Calu3 (cell line): Measurements from ENCODE around the gene NSMCE4A. TPM values are rescaled to one million over a fixed set of nuclear protein-coding genes. Genes with fewer than 3 reads are reported as not detected.
"Not testable (repeated sequence)": the region's sequence is repeated elsewhere in the genome, so short reads cannot be mapped to it uniquely, and the experiment has no call there.

ENCODE experiments used
- BruUV-seq: library from RNA; stranded (reverse); fragments of 400-500 nt; replicated peaks from 2 replicates; lab custom pipeline; 2021; lab: Mats Ljungman, UMichigan
- CTCF ChIA-PET: fragments of 300-600 bp; sonication (Branson Sonifier 250); formaldehyde crosslinking; loops from one replicate; lab custom pipeline; 2022; ENCODE audit warnings: antibody characterized with exemption; lab: Charles Lee
- DNase-seq: peaks from one replicate; pipeline ENCODE4 v3.0.0; 2022
- H3K27ac Mint-ChIP-seq: one replicate; pipeline ENCODE4 v1.8.0; 2022; ENCODE audit warnings: mixed read lengths; ENCODE audit not compliant: unreplicated experiment
- H3K27me3 Mint-ChIP-seq: one replicate; pipeline ENCODE4 v1.8.0; 2022; ENCODE audit warnings: mixed read lengths; ENCODE audit not compliant: unreplicated experiment
- H3K36me3 Mint-ChIP-seq: one replicate; pipeline ENCODE4 v1.8.0; 2022; ENCODE audit warnings: mild to moderate bottlenecking, moderate library complexity, mixed read lengths; ENCODE audit not compliant: insufficient read depth, unreplicated experiment
- H3K4me1 Mint-ChIP-seq: one replicate; pipeline ENCODE4 v1.8.0; 2022; ENCODE audit warnings: mild to moderate bottlenecking, low read depth, mixed read lengths; ENCODE audit not compliant: unreplicated experiment
- H3K4me3 Mint-ChIP-seq: one replicate; pipeline ENCODE4 v1.8.0; 2022; ENCODE audit warnings: mild to moderate bottlenecking, low read depth, moderate library complexity, mixed read lengths; ENCODE audit not compliant: unreplicated experiment
- H3K9me3 Mint-ChIP-seq: one replicate; pipeline ENCODE4 v1.8.0; 2022; ENCODE audit warnings: low read depth, mixed read lengths; ENCODE audit not compliant: unreplicated experiment
- intact Hi-C: fragments of 100-400 bp; cut with micrococcal nuclease; formaldehyde crosslinking; loops from one replicate; pipeline ENCODE4 v1.10.0; 2022; ENCODE audit not compliant: unreplicated experiment
- total RNA-seq: library from RNA; stranded (reverse); gene quantifications from 2 replicates; pipeline ENCODE4 v1.2.3, GENCODE V29; 2022
- TF ChIP-seq, protein P1 (sequence below): fragments of 200-600 bp; IDR thresholded peaks from one replicate; pipeline ENCODE4 v1.8.0; 2022; ENCODE audit warnings: antibody characterized with exemption; ENCODE audit not compliant: unreplicated experiment

The NSMCE4A gene
- total RNA-seq, 1 experiment from 2014 or later, result 28.8 TPM

DNA sequence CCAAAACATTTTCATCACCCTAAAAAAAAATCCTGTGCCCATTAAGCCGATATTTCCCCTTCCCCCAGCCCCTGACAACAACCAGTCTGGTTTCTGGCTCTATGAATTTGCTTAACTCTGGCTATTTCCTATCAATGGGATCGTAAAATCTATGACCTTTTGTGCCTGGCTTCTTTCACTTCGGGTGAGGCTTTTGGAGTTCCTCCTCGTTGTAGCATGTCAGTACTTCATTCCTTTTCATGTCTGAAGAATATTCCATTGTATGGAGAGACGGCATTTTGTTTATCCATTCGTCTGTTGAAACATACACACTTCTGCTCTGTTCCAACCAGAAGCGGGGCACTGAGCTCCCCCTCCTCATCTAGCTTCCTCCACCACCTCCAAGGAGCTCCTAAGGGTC, 43.5 kb upstream of the NSMCE4A start:
- CTCF ChIA-PET, result no interaction called here
- Mint-ChIP-seq H3K27me3 (no peaks in the 10 kb centered on the region), H3K9me3 (no peaks in the 10 kb centered on the region), H3K27ac (peak overlapping the region; percentile 64), H3K36me3 (no peaks in the 10 kb centered on the region), H3K4me1 (no peaks in the 10 kb centered on the region), H3K4me3 (peak overlapping the region; percentile 72)
- intact Hi-C loops, result no loop called here
- no peak for DNase-seq
- TF ChIP-seq, protein P1, sequence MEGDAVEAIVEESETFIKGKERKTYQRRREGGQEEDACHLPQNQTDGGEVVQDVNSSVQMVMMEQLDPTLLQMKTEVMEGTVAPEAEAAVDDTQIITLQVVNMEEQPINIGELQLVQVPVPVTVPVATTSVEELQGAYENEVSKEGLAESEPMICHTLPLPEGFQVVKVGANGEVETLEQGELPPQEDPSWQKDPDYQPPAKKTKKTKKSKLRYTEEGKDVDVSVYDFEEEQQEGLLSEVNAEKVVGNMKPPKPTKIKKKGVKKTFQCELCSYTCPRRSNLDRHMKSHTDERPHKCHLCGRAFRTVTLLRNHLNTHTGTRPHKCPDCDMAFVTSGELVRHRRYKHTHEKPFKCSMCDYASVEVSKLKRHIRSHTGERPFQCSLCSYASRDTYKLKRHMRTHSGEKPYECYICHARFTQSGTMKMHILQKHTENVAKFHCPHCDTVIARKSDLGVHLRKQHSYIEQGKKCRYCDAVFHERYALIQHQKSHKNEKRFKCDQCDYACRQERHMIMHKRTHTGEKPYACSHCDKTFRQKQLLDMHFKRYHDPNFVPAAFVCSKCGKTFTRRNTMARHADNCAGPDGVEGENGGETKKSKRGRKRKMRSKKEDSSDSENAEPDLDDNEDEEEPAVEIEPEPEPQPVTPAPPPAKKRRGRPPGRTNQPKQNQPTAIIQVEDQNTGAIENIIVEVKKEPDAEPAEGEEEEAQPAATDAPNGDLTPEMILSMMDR, result no peak
- no TSS peak for BruUV-seq

DNA sequence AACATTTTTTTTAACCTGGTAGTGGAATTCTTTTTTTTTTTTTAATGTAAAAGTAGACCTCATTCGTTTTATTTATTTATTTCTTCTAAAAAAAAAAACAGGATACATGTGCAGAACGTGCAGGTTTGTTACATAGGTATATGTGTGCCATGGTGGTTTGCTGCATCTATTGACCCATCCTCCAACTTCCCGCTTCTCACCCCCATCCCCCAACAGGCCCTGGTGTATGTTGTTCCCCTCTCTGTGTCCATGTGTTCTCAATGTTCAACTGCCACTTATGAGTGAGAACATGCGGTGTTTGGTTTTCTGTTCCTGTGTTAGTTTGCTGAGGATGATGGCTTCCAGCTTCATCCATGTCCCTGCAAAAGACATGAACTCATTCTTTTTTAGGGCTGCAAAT, 42.9 kb upstream of the NSMCE4A start:
- CTCF ChIA-PET, intact Hi-C loops, H3K27ac Mint-ChIP-seq, H3K27me3 Mint-ChIP-seq, DNase-seq, H3K9me3 Mint-ChIP-seq, H3K4me3 Mint-ChIP-seq, H3K4me1 Mint-ChIP-seq, H3K36me3 Mint-ChIP-seq, BruUV-seq: not testable (repeated sequence)

DNA sequence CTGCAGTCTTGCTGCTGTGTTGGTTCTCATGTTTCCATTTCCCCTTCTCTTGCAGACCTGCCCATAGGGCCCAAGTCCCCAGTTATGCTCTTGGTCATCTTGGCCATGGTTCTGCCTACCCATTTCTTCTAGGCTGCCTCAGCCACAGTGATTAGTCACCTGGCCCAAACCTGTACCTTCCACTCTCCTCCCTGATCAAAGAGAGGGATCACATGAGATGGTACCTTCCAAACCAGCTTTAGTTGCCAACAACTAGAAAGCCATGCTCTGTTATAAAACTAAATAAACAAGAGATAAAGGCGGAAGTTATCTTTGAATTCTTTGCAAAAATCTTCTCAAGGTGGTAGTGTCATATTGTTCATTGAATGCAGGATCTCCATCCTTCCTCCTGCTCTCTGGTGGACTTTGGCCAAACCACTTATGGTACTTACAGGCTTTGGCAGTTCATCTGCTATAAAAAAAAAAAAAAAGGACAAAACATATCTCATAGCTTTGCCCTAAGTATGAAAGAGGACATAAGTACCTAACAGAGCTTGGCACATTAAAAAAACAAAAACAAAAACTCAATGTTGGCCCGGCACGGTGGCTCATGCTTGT, 39.7 kb upstream of the NSMCE4A start:
- H3K9me3 Mint-ChIP-seq, result no peaks in the 10 kb centered on the region
- DNase-seq, result no peak
- TF ChIP-seq, protein P1, result no peak
- H3K36me3 Mint-ChIP-seq, result no peaks in the 10 kb centered on the region
- CTCF ChIA-PET, result no interaction called here
- intact Hi-C loops, result no loop called here
- H3K27ac Mint-ChIP-seq, result no peak overlapping the region
- no TSS peak for BruUV-seq
- H3K4me3 Mint-ChIP-seq, result no peak overlapping the region
- H3K27me3 Mint-ChIP-seq, result no peaks in the 10 kb centered on the region
- H3K4me1 Mint-ChIP-seq, result no peaks in the 10 kb centered on the region

DNA sequence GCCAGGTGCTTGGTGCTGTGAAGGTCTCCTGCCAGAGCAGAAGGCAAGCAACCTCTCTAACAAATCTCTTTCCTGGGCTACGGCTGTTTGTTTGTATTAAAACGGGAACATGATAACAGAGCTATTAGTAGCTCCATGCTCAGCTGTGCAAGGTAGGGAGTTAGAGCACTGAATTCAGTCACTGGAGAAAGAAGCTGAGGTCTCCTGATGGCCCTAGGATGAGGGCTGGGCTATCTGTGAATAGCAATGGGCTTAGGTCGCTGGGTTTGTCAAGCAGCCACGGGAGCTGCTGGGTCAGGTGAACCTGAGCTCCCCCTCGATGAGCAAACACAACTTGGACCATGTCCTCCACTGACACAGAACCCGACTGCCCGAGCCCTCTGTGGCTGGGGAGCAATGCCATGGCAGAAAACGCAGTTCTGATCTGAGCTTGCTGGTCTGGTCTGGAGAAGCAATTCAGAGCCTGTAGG, 38.3 kb upstream of the NSMCE4A start:
- BruUV-seq, result no TSS peak
- TF ChIP-seq, protein P1, result no peak
- Mint-ChIP-seq H3K4me3 (no peak overlapping the region), H3K36me3 (no peaks in the 10 kb centered on the region), H3K4me1 (no peaks in the 10 kb centered on the region), H3K27me3 (no peaks in the 10 kb centered on the region), H3K27ac (no peak overlapping the region), H3K9me3 (no peaks in the 10 kb centered on the region)
- no peak for DNase-seq
- intact Hi-C loops, result no loop called here
- CTCF ChIA-PET, result no interaction called here

DNA sequence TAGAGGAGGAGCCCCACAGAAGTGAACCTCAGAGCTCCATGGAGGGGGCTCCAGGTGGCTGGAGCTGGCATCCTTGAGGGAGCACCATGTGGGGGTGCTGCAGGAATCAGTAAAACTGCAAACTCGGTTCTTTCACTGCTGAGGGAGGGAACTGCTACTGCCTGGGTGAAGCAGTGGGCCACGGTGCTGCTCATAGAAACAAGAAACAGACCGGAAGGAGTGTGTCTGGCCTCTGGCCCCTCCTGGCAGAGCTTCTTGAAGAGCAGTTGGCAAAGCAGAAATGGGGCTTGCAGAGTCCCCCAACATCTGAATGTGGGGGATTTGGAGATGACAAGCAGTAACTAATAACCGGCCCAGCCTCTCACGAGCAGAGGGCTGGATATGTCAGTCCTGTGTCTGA, 37.7 kb upstream of the NSMCE4A start:
- TF ChIP-seq, protein P1, result no peak
- intact Hi-C loops, result no loop called here
- Mint-ChIP-seq H3K27me3 (no peaks in the 10 kb centered on the region), H3K4me3 (no peak overlapping the region), H3K4me1 (no peaks in the 10 kb centered on the region), H3K9me3 (no peaks in the 10 kb centered on the region), H3K36me3 (no peaks in the 10 kb centered on the region), H3K27ac (no peak overlapping the region)
- DNase-seq, result no peak
- CTCF ChIA-PET, result no interaction called here
- no TSS peak for BruUV-seq
